H1 (cell line): ENCODE data around the gene SPHK1. TPM values are rescaled to one million over a fixed set of nuclear protein-coding genes. Genes with fewer than 3 reads are reported as not detected.

Experiments used
- KDM5A ChIP-seq: fragments of 200-600 bp; IDR thresholded peaks from 2 replicates; pipeline ENCODE4 v1.7.1; 2012; ENCODE audit warnings: mild to moderate bottlenecking, low read length, inconsistent platforms, mixed read lengths
- polyA plus RNA-seq, 7 experiments: library from polyadenylated mRNA; depleted of rRNA in 3 of 7; stranded (reverse) in 5 of 7; unstranded in 2 of 7; fragments of >200 nt in 5 of 7; fragments of 200-250 nt in 2 of 7; gene quantifications; 1 replicate in 5 of 7; 2 replicates in 1 of 7; 4 replicates in 1 of 7; pipeline versions ENCODE4 v1.2.1 to v1.2.3, GENCODE V29; 2011 to 2013; ENCODE audit warnings: missing spikeins in 2 of 7, mixed read lengths in 2 of 7
- total RNA-seq: library from RNA; stranded (reverse); fragmentation: NEBNext Ultra II Directional; extraction: Animal tissue kit (Norgen Biotek cat#: 25700); gene quantifications from 2 replicates; pipeline ENCODE4 v1.2.1, GENCODE V29; 2021

The SPHK1 gene
- total and polyA plus RNA-seq, 2 of the 8 experiments (the other 6 are each of a cell fraction or from before 2014, with no cell fraction given), result 2.4 TPM

- no peak for TF ChIP-seq KDM5A
These were observed 4.8 kb downstream of the SPHK1 start (continued) for GRCh38 chr17:76388966-76389888.
